Calu3 (cell line): ENCODE data around the gene IRF1. TPM values are rescaled to one million over a fixed set of nuclear protein-coding genes. Genes with fewer than 3 reads are reported as not detected.

Experiments used
- BruUV-seq: library from RNA; stranded (reverse); fragments of 400-500 nt; replicated peaks from 2 replicates; lab custom pipeline; 2021; lab: Mats Ljungman, UMichigan
- CTCF ChIA-PET: fragments of 300-600 bp; sonication (Branson Sonifier 250); formaldehyde crosslinking; loops from one replicate; lab custom pipeline; 2022; ENCODE audit warnings: antibody characterized with exemption; lab: Charles Lee
- DNase-seq: peaks from one replicate; pipeline ENCODE4 v3.0.0; 2022
- H3K27ac Mint-ChIP-seq: one replicate; pipeline ENCODE4 v1.8.0; 2022; ENCODE audit warnings: mixed read lengths; ENCODE audit not compliant: unreplicated experiment
- H3K27me3 Mint-ChIP-seq: one replicate; pipeline ENCODE4 v1.8.0; 2022; ENCODE audit warnings: mixed read lengths; ENCODE audit not compliant: unreplicated experiment
- H3K36me3 Mint-ChIP-seq: one replicate; pipeline ENCODE4 v1.8.0; 2022; ENCODE audit warnings: mild to moderate bottlenecking, moderate library complexity, mixed read lengths; ENCODE audit not compliant: insufficient read depth, unreplicated experiment
- H3K4me1 Mint-ChIP-seq: one replicate; pipeline ENCODE4 v1.8.0; 2022; ENCODE audit warnings: mild to moderate bottlenecking, low read depth, mixed read lengths; ENCODE audit not compliant: unreplicated experiment
- H3K4me3 Mint-ChIP-seq: one replicate; pipeline ENCODE4 v1.8.0; 2022; ENCODE audit warnings: mild to moderate bottlenecking, low read depth, moderate library complexity, mixed read lengths; ENCODE audit not compliant: unreplicated experiment
- H3K9me3 Mint-ChIP-seq: one replicate; pipeline ENCODE4 v1.8.0; 2022; ENCODE audit warnings: low read depth, mixed read lengths; ENCODE audit not compliant: unreplicated experiment
- intact Hi-C: fragments of 100-400 bp; cut with micrococcal nuclease; formaldehyde crosslinking; loops from one replicate; pipeline ENCODE4 v1.10.0; 2022; ENCODE audit not compliant: unreplicated experiment
- total RNA-seq: library from RNA; stranded (reverse); gene quantifications from 2 replicates; pipeline ENCODE4 v1.2.3, GENCODE V29; 2022
- TF ChIP-seq, protein P1 (sequence below): fragments of 200-600 bp; IDR thresholded peaks from one replicate; pipeline ENCODE4 v1.8.0; 2022; ENCODE audit warnings: antibody characterized with exemption; ENCODE audit not compliant: unreplicated experiment

IRF1 gene
- total RNA-seq, 1 experiment from 2014 or later, result 64.0 TPM

- H3K4me3 Mint-ChIP-seq, result no peak overlapping the region
- peaks cover 6% of the 10 kb centered on the region for H3K36me3 Mint-ChIP-seq
- intact Hi-C loops, result no loop called here
- TF ChIP-seq, protein P1, sequence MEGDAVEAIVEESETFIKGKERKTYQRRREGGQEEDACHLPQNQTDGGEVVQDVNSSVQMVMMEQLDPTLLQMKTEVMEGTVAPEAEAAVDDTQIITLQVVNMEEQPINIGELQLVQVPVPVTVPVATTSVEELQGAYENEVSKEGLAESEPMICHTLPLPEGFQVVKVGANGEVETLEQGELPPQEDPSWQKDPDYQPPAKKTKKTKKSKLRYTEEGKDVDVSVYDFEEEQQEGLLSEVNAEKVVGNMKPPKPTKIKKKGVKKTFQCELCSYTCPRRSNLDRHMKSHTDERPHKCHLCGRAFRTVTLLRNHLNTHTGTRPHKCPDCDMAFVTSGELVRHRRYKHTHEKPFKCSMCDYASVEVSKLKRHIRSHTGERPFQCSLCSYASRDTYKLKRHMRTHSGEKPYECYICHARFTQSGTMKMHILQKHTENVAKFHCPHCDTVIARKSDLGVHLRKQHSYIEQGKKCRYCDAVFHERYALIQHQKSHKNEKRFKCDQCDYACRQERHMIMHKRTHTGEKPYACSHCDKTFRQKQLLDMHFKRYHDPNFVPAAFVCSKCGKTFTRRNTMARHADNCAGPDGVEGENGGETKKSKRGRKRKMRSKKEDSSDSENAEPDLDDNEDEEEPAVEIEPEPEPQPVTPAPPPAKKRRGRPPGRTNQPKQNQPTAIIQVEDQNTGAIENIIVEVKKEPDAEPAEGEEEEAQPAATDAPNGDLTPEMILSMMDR, result no peak
- CTCF ChIA-PET, result interaction anchor here (1.1 kb wide), 1 partner anchor 24 kb away, joined by 3 read pairs; no protein-coding TSS in a partner anchor
- DNase-seq, result no peak
- no peaks in the 10 kb centered on the region for H3K27me3 Mint-ChIP-seq
- H3K4me1 Mint-ChIP-seq, result peaks cover 47% of the 10 kb centered on the region
- no peaks in the 10 kb centered on the region for H3K9me3 Mint-ChIP-seq
- H3K27ac Mint-ChIP-seq, result peak overlapping the region; percentile 11
- BruUV-seq, result no TSS peak
Observed at GRCh38 chr5:132474881-132475496, 15.6 kb downstream of the IRF1 start.

DNA sequence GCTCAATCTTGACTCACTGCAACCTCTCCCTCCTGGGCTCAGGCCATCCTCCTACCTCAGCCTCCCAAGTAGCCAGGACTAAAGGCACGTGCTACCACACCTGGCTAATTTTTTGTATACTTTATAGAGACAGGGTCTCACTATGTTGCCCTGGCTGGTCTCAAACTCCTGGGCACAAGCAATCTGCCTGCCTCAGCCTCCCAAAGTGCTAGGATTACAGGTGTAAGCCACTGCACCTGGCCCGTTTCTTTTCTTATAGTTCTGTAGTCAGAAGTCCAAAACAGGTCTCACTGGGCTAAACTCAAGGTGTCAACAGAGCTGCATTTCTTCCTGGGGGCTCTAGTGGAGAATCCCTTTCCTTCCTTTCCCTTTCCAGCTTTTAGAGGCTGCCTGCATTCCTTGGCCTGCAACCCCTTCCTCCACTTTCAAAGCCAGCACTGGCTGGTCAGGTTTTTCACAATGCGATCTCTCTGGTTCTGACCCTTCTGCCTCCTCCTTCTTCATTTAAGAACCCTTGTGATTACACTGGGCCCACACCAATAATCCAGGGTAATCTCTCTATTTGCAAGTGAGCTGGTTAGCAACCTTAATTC is 16.3 kb downstream of the IRF1 start:
- H3K27ac Mint-ChIP-seq, result peak overlapping the region; percentile 11
- H3K4me3 Mint-ChIP-seq, result no peak overlapping the region
- CTCF ChIA-PET, result interaction anchor here (1.1 kb wide), 1 partner anchor 25 kb away, joined by 3 read pairs; no protein-coding TSS in a partner anchor
- TF ChIP-seq, protein P1, result no peak
- H3K36me3 Mint-ChIP-seq, result peaks cover 6% of the 10 kb centered on the region
- peaks cover 55% of the 10 kb centered on the region for H3K4me1 Mint-ChIP-seq
- no TSS peak for BruUV-seq
- no peak for DNase-seq
- intact Hi-C loops, result no loop called here
- H3K9me3 Mint-ChIP-seq, result no peaks in the 10 kb centered on the region
- no peaks in the 10 kb centered on the region for H3K27me3 Mint-ChIP-seq

DNA sequence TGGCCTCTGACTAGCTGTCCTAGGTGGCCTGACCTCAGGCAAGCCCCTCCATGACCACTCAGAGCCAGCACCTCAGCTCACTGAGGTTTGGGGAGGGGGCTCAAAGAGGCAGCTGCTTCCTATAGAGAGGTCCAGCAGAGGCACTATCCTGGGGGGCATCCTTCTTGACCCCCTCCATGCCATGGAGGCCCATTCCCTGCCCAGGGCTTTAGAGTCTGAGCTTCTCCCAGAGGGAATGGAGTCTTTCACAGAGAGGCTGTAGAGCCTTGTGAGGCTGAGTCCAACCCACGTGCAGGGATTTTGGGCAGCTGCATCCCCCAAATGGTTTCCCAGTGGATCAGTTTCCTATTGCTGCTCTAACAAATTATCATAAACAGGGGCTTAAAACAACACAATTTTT is 16.9 kb downstream of the IRF1 start:
- CTCF ChIA-PET, result interaction anchor here (0.6 kb wide), 1 partner anchor 83 kb away, joined by 3 read pairs; the partner anchor contains the start of gene RAD50
- Mint-ChIP-seq H3K4me3 (no peak overlapping the region), H3K36me3 (peaks cover 6% of the 10 kb centered on the region), H3K9me3 (no peaks in the 10 kb centered on the region), H3K27me3 (no peaks in the 10 kb centered on the region), H3K4me1 (peaks cover 60% of the 10 kb centered on the region), H3K27ac (no peak overlapping the region)
- DNase-seq, result no peak
- intact Hi-C loops, result no loop called here
- TF ChIP-seq, protein P1, result no peak
- no TSS peak for BruUV-seq

DNA sequence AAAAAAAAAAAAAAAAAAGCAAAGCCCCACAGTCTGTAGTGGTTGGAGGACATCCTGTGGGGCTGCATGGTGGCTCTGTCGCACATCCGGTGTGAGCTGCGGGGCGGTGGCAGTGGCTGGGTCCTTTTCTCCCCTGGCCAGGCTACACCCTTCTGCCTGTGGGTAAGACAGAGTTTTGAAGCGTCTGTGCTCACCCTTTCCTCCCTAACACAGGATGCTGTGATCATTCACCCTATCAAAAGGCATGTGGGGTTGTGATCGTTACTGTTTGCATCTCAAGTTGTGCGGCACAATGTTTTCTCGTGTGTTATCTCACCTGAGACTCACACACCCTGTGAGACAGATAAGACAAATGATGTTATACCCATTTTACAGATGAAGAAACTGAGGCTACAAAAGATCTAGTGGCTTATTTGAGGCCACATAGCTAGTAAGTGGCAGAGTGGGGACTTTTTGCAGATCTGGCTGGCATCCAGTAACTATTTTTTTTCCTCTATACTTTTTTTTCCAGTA is 17.5 kb downstream of the IRF1 start:
- intact Hi-C loops, result no loop called here
- H3K9me3 Mint-ChIP-seq, result no peaks in the 10 kb centered on the region
- TF ChIP-seq, protein P1, result no peak

More for the DNA sequence above, 17.5 kb downstream of the IRF1 start:
- no peak overlapping the region for H3K27ac Mint-ChIP-seq
- no peaks in the 10 kb centered on the region for H3K27me3 Mint-ChIP-seq
- CTCF ChIA-PET, result interaction anchor here (0.6 kb wide), 2 partner anchors 10 to 83 kb away, joined by 3 to 4 read pairs; partner anchors contain the start of gene RAD50
- H3K4me3 Mint-ChIP-seq, result no peak overlapping the region
- DNase-seq, result no peak
- peaks cover 66% of the 10 kb centered on the region for H3K4me1 Mint-ChIP-seq
- peaks cover 6% of the 10 kb centered on the region for H3K36me3 Mint-ChIP-seq
- BruUV-seq, result no TSS peak
